ENCODE data around the gene GRAMD2B. TPM values are rescaled to one million over a fixed set of nuclear protein-coding genes. Genes with fewer than 3 reads are reported as not detected.

GRAMD2B gene
- total RNA-seq, 1 experiment from 2014 or later = 33.6 TPM

- DNase-seq (no peak), ATAC-seq (no peak)
- H3K27me3 ChIP-seq (ENCODE audit: low read length) = no peaks in the 10 kb centered on the region
- POLR2A ChIA-PET (ENCODE audit: unreplicated experiment) = no interaction called here
- H3K9me2 ChIP-seq (replicated peaks; ENCODE audit: low read length) = no peaks in the 10 kb centered on the region
- 0 out of 2 replicates have a peak, but pooled peaks cover 3% of the 10 kb centered on the region for H3K4me1 ChIP-seq (ENCODE audit: insufficient read depth, low read length)
- H3F3A ChIP-seq (ENCODE audit: low read length, unreplicated experiment) = no peaks in the 10 kb centered on the region
- CTCF ChIA-PET = no interaction called here
- no peak overlapping the region for H2AFZ ChIP-seq (ENCODE audit: low read length)
- peaks cover 81% of the 10 kb centered on the region for H3K79me2 ChIP-seq (ENCODE audit: low read length)
- peaks cover 6% of the 10 kb centered on the region; the same call in 1 of the 2 replicates for H3K36me3 ChIP-seq (ENCODE audit: low read depth, low read length)
- no TSS peak for BruUV-seq (replicated peaks)
- no peak overlapping the region for H3K27ac ChIP-seq (ENCODE audit: low read length)
- H3K4me3 ChIP-seq (ENCODE audit: low read length) = no peak overlapping the region
- H3K9ac ChIP-seq (ENCODE audit: low read length) = no peak overlapping the region
- intact Hi-C loops (cut with micrococcal nuclease) = no loop called here
- no peaks in the 10 kb centered on the region for H4K20me1 ChIP-seq (ENCODE audit: low read length)
- no peak for TF ChIP-seq CTCF (conservative IDR thresholded peaks at IDR 0.05; ENCODE audit: low read depth, low read length)
- TF ChIP-seq EZH2phosphoT487 (IDR thresholded peaks at IDR 0.05; ENCODE audit: borderline replicate concordance, low read length) = no peak
- no peak for TF ChIP-seq EZH2 (IDR thresholded peaks at IDR 0.05; ENCODE audit: low read length, unreplicated experiment)
- H3K4me2 ChIP-seq (ENCODE audit: low read length) = no peak overlapping the region
- H3K9me3 ChIP-seq (ENCODE audit: low read length) = no peaks in the 10 kb centered on the region
Observed at GRCh38 chr5:126435714-126436113, 12.5 kb downstream of the GRAMD2B start.

- H3K36me3 ChIP-seq (ENCODE audit: low read depth, low read length) = peaks cover 3% of the 10 kb centered on the region; the same call in 1 of the 2 replicates
- no peaks in the 10 kb centered on the region for H3F3A ChIP-seq (ENCODE audit: low read length, unreplicated experiment)
- no peak overlapping the region for H3K9ac ChIP-seq (ENCODE audit: low read length)
- no peaks in the 10 kb centered on the region for H3K9me3 ChIP-seq (ENCODE audit: low read length)
- H2AFZ ChIP-seq (ENCODE audit: low read length) = no peak overlapping the region
- CTCF ChIA-PET = no interaction called here
- H3K4me3 ChIP-seq (ENCODE audit: low read length) = no peak overlapping the region
- DNase-seq = no peak
- no peak overlapping the region for H3K4me2 ChIP-seq (ENCODE audit: low read length)
- no peak for ATAC-seq
- no TSS peak for BruUV-seq (replicated peaks)
- H3K27me3 ChIP-seq (ENCODE audit: low read length) = no peaks in the 10 kb centered on the region
- no peak overlapping the region for H3K27ac ChIP-seq (ENCODE audit: low read length)
- POLR2A ChIA-PET (ENCODE audit: unreplicated experiment) = no interaction called here
- no peaks in the 10 kb centered on the region for H4K20me1 ChIP-seq (ENCODE audit: low read length)
- H3K79me2 ChIP-seq (ENCODE audit: low read length) = peaks cover 73% of the 10 kb centered on the region
- intact Hi-C loops (cut with micrococcal nuclease) = no loop called here
- TF ChIP-seq CTCF (conservative IDR thresholded peaks at IDR 0.05; ENCODE audit: low read depth, low read length) = no peak
- TF ChIP-seq EZH2phosphoT487 (IDR thresholded peaks at IDR 0.05; ENCODE audit: borderline replicate concordance, low read length) = no peak
- TF ChIP-seq EZH2 (IDR thresholded peaks at IDR 0.05; ENCODE audit: low read length, unreplicated experiment) = no peak
- no peaks in the 10 kb centered on the region for H3K9me2 ChIP-seq (replicated peaks; ENCODE audit: low read length)
- 0 out of 2 replicates have a peak, but pooled peaks cover 3% of the 10 kb centered on the region for H3K4me1 ChIP-seq (ENCODE audit: insufficient read depth, low read length)
Observed at GRCh38 chr5:126437721-126438120, 14.5 kb downstream of the GRAMD2B start.

GRCh38 chr5:126438267-126438666 lies 15.1 kb downstream of the GRAMD2B start:
- ChIA-PET CTCF (no interaction called here), POLR2A (ENCODE audit: unreplicated experiment) (no interaction called here)
- BruUV-seq (replicated peaks) = no TSS peak
- TF ChIP-seq EZH2 (IDR thresholded peaks at IDR 0.05; ENCODE audit: low read length, unreplicated experiment) (no peak), EZH2phosphoT487 (IDR thresholded peaks at IDR 0.05; ENCODE audit: borderline replicate concordance, low read length) (no peak), CTCF (conservative IDR thresholded peaks at IDR 0.05; ENCODE audit: low read depth, low read length) (no peak)
- ATAC-seq = no peak
- Histone ChIP-seq H3K9me3 (ENCODE audit: low read length) (no peaks in the 10 kb centered on the region), H3K79me2 (ENCODE audit: low read length) (peaks cover 73% of the 10 kb centered on the region), H3K4me3 (ENCODE audit: low read length) (no peak overlapping the region), H3K9ac (ENCODE audit: low read length) (no peak overlapping the region), H3K9me2 (replicated peaks; ENCODE audit: low read length) (no peaks in the 10 kb centered on the region), H4K20me1 (ENCODE audit: low read length) (no peaks in the 10 kb centered on the region), H3K36me3 (ENCODE audit: low read depth, low read length) (peaks cover 6% of the 10 kb centered on the region; the same call in 1 of the 2 replicates), H3K4me1 (ENCODE audit: insufficient read depth, low read length) (0 out of 2 replicates have a peak, but pooled peaks cover 3% of the 10 kb centered on the region), H3K27ac (ENCODE audit: low read length) (no peak overlapping the region), H3F3A (ENCODE audit: low read length, unreplicated experiment) (no peaks in the 10 kb centered on the region), H3K4me2 (ENCODE audit: low read length) (no peak overlapping the region), H2AFZ (ENCODE audit: low read length) (no peak overlapping the region), H3K27me3 (ENCODE audit: low read length) (no peaks in the 10 kb centered on the region)
- intact Hi-C loops (cut with micrococcal nuclease) = no loop called here
- no peak for DNase-seq
